SK-N-SH treated with all-trans-retinoic acid at 6 μM for 48 hours (cell line): ENCODE results near the gene MEG3.

Source experiments
- ATAC-seq: fragments of 200-7000 bp; cut with Tn5 transposase; 3 replicates; pipeline ENCODE4 v1.9.1; 2020; ENCODE audit warnings: mild to moderate bottlenecking, moderate library complexity
- ARNTL ChIP-seq: fragments of 450-650 bp; formaldehyde crosslinking; IDR thresholded peaks from 2 replicates; pipeline ENCODE4 v1.5.0; 2020; ENCODE audit warnings: low read depth, mild to moderate bottlenecking, moderate library complexity, borderline replicate concordance
- BACH2 ChIP-seq: fragments of 250-450 bp; sonication (Bioruptor Pico); IDR thresholded peaks from 2 replicates; pipeline ENCODE4 v1.9.0; 2021; ENCODE audit warnings: mild to moderate bottlenecking, borderline replicate concordance
- CSDC2 ChIP-seq: fragments of 250-450 bp; sonication (Bioruptor Pico); IDR thresholded peaks from 2 replicates; pipeline ENCODE4 v1.5.0; 2020; ENCODE audit warnings: mild to moderate bottlenecking, moderate library complexity
- ESRRG ChIP-seq: fragments of 250-450 bp; sonication (Bioruptor Pico); IDR thresholded peaks from 2 replicates; pipeline ENCODE4 v1.6.1; 2021; ENCODE audit warnings: mild to moderate bottlenecking
- GLIS3 ChIP-seq: fragments of 250-450 bp; sonication (Bioruptor Pico); IDR thresholded peaks from 2 replicates; pipeline ENCODE4 v1.5.0; 2020; ENCODE audit warnings: mild to moderate bottlenecking, moderate library complexity
- ISL1 ChIP-seq: fragments of 250-450 bp; sonication (Bioruptor Pico); IDR thresholded peaks from 2 replicates; pipeline ENCODE4 v2.1.2; 2022; ENCODE audit warnings: mild to moderate bottlenecking, moderate library complexity
- OSR1 ChIP-seq: fragments of 250-450 bp; sonication (Bioruptor Pico); IDR thresholded peaks from 2 replicates; pipeline ENCODE4 v1.8.0; 2022; ENCODE audit warnings: moderate library complexity, mild to moderate bottlenecking, inconsistent platforms
- PPARA ChIP-seq: fragments of 250-450 bp; sonication (Bioruptor Pico); IDR thresholded peaks from 2 replicates; pipeline ENCODE4 v1.5.0; 2020; ENCODE audit warnings: mild to moderate bottlenecking, borderline replicate concordance
- RARB ChIP-seq: fragments of 250-450 bp; sonication (Bioruptor Pico); IDR thresholded peaks from 2 replicates; pipeline ENCODE4 v1.8.0; 2021; ENCODE audit warnings: mild to moderate bottlenecking, moderate library complexity
- TCF4 ChIP-seq: fragments of 250-450 bp; sonication (Bioruptor Pico); IDR thresholded peaks from 2 replicates; pipeline ENCODE4 v1.8.0; 2021; ENCODE audit warnings: mild to moderate bottlenecking, moderate library complexity, borderline replicate concordance
- TOX ChIP-seq: fragments of 250-450 bp; sonication (Bioruptor Pico); IDR thresholded peaks from 2 replicates; pipeline ENCODE4 v1.8.0; 2021; ENCODE audit warnings: mild to moderate bottlenecking, moderate library complexity, borderline replicate concordance
- ZC3H10 ChIP-seq: fragments of 250-450 bp; sonication (Bioruptor Pico); IDR thresholded peaks from 2 replicates; pipeline ENCODE4 v1.5.1; 2021; ENCODE audit warnings: mild to moderate bottlenecking, moderate library complexity
- ZFP3 ChIP-seq: fragments of 250-450 bp; sonication (Bioruptor Pico); IDR thresholded peaks from 2 replicates; pipeline ENCODE4 v1.5.0; 2020; ENCODE audit warnings: mild to moderate bottlenecking, moderate library complexity
- ZFP30 ChIP-seq: fragments of 450-650 bp; formaldehyde crosslinking; IDR thresholded peaks from 2 replicates; pipeline ENCODE4 v1.5.0; 2022; ENCODE audit warnings: mild to moderate bottlenecking, moderate library complexity
- ZNF565 ChIP-seq: fragments of 450-650 bp; formaldehyde crosslinking; conservative IDR thresholded peaks from 2 replicates; pipeline ENCODE4 v1.5.0; 2020; ENCODE audit warnings: low read depth, mild to moderate bottlenecking, moderate library complexity
- ZNF70 ChIP-seq: fragments of 450-650 bp; formaldehyde crosslinking; IDR thresholded peaks from 2 replicates; pipeline ENCODE4 v1.5.0; 2020; ENCODE audit warnings: mild to moderate bottlenecking, moderate library complexity
- ZNF8 ChIP-seq: fragments of 450-650 bp; formaldehyde crosslinking; IDR thresholded peaks from 2 replicates; pipeline ENCODE4 v1.5.0; 2020; ENCODE audit warnings: mild to moderate bottlenecking, moderate library complexity
- TF ChIP-seq, protein P1 (sequence below): fragments of 250-450 bp; sonication (Bioruptor Pico); IDR thresholded peaks from 2 replicates; pipeline ENCODE4 v1.5.0; 2020; ENCODE audit warnings: mild to moderate bottlenecking, moderate library complexity
- TF ChIP-seq, protein P2 (sequence below): fragments of 250-450 bp; sonication (Bioruptor Pico); IDR thresholded peaks from 2 replicates; pipeline ENCODE4 v1.8.0; 2021; ENCODE audit warnings: low read depth, mild to moderate bottlenecking, moderate library complexity, borderline replicate concordance
- TF ChIP-seq, protein P3 (sequence below): fragments of 250-450 bp; sonication (Bioruptor Pico); IDR thresholded peaks from 2 replicates; pipeline ENCODE4 v1.5.1; 2021; ENCODE audit warnings: mild to moderate bottlenecking, moderate library complexity
- TF ChIP-seq, protein P4 (sequence below): fragments of 250-450 bp; sonication (Bioruptor Pico); IDR thresholded peaks from 2 replicates; pipeline ENCODE4 v1.8.0; 2020; ENCODE audit warnings: mild to moderate bottlenecking, moderate library complexity, borderline replicate concordance
- TF ChIP-seq, protein P5 (sequence below): fragments of 250-450 bp; sonication (Bioruptor Pico); IDR thresholded peaks from 2 replicates; pipeline ENCODE4 v1.5.1; 2020; ENCODE audit warnings: low read depth, mild to moderate bottlenecking, moderate library complexity

MEG3 gene

DNA sequence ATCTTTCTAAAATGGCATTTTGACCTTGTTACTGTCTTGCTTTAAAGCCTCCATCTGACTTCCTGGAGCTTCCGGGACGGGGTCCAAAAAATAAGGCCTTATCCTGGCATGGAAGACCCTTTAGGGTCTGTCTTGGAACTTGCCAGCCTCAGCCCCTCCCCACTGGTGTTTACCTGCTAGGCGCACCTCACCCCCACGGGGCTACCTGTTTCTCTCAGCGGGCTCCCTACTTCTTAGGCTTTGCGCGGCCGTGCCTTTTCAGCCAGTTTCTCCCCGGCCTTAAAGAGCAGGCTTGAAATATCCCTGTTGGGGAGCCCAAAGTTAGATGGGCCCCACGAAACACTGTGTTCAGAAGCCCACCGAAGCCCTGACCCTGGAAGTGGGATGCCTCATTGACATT, 72.5 kb downstream of the MEG3 start:
- TF ChIP-seq RARB (CRISPR knock-in tag) = no peak
- no peak for TF ChIP-seq ZNF565
- TF ChIP-seq ISL1 (CRISPR knock-in tag) = no peak
- TF ChIP-seq, protein P1, sequence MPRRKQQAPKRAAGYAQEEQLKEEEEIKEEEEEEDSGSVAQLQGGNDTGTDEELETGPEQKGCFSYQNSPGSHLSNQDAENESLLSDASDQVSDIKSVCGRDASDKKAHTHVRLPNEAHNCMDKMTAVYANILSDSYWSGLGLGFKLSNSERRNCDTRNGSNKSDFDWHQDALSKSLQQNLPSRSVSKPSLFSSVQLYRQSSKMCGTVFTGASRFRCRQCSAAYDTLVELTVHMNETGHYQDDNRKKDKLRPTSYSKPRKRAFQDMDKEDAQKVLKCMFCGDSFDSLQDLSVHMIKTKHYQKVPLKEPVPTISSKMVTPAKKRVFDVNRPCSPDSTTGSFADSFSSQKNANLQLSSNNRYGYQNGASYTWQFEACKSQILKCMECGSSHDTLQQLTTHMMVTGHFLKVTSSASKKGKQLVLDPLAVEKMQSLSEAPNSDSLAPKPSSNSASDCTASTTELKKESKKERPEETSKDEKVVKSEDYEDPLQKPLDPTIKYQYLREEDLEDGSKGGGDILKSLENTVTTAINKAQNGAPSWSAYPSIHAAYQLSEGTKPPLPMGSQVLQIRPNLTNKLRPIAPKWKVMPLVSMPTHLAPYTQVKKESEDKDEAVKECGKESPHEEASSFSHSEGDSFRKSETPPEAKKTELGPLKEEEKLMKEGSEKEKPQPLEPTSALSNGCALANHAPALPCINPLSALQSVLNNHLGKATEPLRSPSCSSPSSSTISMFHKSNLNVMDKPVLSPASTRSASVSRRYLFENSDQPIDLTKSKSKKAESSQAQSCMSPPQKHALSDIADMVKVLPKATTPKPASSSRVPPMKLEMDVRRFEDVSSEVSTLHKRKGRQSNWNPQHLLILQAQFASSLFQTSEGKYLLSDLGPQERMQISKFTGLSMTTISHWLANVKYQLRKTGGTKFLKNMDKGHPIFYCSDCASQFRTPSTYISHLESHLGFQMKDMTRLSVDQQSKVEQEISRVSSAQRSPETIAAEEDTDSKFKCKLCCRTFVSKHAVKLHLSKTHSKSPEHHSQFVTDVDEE (CRISPR knock-in tag) = no peak
- no peak for TF ChIP-seq ZFP30 (CRISPR knock-in tag)
- TF ChIP-seq CSDC2 (CRISPR knock-in tag) = no peak
- no peak for TF ChIP-seq ZC3H10
- no peak for TF ChIP-seq ZNF8 (CRISPR knock-in tag)
- no peak for TF ChIP-seq PPARA (CRISPR knock-in tag)
- no peak for TF ChIP-seq ARNTL
- no peak for TF ChIP-seq ESRRG
- TF ChIP-seq, all 23 proteins: peak for 0

DNA sequence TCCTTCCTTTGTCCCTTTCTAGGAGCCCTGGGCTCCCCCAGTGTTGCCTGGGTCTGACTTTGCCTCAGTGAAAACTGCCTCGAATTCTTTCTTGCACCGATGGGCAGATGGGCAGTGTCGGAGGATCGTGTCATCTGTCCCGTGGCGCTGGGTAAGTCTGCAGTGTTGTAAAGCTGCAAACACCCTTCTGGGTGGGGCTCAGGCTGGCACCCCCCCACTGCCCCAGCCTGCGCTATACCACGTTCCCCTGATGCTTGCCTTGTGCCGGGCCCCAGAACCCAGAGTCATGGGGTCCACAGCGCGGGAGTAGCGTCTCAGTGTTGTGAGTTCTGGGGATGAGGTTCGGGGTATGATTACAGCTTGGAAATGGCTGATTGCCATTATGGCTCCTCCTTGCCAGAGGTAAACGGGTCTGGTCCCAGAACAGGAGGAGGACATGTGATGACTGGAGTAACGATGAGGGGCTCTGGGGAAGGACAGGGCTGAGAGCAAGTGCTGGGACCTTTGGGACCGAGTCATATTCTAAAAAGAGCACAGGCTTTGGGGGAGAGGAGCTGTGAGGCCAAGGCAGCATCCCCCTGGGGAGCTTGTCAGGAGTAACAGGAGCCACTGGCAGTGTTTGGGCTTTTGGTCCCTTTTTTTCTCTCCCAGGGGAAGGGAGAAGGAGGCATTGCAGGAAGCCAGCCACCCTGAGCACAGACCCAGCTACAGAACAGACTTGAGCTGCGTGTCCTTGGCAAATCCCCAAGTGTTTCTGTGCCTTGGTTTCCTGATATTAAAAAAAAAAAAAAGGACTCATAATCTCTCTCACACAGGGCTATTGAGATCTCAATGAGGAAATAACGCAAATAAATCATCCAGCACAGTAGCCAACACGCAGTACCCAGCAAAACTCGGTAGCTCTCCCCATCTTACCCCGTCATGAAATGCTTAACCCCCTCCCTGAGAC, 73.3 kb downstream of the MEG3 start:
- no peak for ATAC-seq

More for the DNA sequence above, 72.5 kb downstream of the MEG3 start:
- no peak for ATAC-seq

More for the DNA sequence above, 73.3 kb downstream of the MEG3 start:
- TF ChIP-seq ESRRG (no peak), ZFP3 (no peak), BACH2 (no peak), PPARA (CRISPR knock-in tag) (no peak), OSR1 (no peak), ZNF565 (no peak), ZNF70 (CRISPR knock-in tag) (no peak), CSDC2 (CRISPR knock-in tag) (no peak), GLIS3 (no peak), ZNF8 (CRISPR knock-in tag) (no peak), TOX (CRISPR knock-in tag) (no peak), RARB (CRISPR knock-in tag) (no peak), TCF4 (CRISPR knock-in tag) (no peak), ZC3H10 (no peak), ZFP30 (CRISPR knock-in tag) (no peak)
- TF ChIP-seq, protein P2, sequence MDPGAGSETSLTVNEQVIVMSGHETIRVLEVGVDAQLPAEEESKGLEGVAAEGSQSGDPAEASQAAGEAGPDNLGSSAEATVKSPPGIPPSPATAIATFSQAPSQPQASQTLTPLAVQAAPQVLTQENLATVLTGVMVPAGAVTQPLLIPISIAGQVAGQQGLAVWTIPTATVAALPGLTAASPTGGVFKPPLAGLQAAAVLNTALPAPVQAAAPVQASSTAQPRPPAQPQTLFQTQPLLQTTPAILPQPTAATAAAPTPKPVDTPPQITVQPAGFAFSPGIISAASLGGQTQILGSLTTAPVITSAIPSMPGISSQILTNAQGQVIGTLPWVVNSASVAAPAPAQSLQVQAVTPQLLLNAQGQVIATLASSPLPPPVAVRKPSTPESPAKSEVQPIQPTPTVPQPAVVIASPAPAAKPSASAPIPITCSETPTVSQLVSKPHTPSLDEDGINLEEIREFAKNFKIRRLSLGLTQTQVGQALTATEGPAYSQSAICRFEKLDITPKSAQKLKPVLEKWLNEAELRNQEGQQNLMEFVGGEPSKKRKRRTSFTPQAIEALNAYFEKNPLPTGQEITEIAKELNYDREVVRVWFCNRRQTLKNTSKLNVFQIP (CRISPR knock-in tag) = no peak
- TF ChIP-seq, protein P3, sequence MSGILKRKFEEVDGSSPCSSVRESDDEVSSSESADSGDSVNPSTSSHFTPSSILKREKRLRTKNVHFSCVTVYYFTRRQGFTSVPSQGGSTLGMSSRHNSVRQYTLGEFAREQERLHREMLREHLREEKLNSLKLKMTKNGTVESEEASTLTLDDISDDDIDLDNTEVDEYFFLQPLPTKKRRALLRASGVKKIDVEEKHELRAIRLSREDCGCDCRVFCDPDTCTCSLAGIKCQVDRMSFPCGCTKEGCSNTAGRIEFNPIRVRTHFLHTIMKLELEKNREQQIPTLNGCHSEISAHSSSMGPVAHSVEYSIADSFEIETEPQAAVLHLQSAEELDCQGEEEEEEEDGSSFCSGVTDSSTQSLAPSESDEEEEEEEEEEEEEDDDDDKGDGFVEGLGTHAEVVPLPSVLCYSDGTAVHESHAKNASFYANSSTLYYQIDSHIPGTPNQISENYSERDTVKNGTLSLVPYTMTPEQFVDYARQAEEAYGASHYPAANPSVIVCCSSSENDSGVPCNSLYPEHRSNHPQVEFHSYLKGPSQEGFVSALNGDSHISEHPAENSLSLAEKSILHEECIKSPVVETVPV (CRISPR knock-in tag) = no peak
- TF ChIP-seq, protein P1 (CRISPR knock-in tag) = no peak
- TF ChIP-seq, protein P4, sequence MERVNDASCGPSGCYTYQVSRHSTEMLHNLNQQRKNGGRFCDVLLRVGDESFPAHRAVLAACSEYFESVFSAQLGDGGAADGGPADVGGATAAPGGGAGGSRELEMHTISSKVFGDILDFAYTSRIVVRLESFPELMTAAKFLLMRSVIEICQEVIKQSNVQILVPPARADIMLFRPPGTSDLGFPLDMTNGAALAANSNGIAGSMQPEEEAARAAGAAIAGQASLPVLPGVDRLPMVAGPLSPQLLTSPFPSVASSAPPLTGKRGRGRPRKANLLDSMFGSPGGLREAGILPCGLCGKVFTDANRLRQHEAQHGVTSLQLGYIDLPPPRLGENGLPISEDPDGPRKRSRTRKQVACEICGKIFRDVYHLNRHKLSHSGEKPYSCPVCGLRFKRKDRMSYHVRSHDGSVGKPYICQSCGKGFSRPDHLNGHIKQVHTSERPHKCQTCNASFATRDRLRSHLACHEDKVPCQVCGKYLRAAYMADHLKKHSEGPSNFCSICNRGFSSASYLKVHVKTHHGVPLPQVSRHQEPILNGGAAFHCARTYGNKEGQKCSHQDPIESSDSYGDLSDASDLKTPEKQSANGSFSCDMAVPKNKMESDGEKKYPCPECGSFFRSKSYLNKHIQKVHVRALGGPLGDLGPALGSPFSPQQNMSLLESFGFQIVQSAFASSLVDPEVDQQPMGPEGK (CRISPR knock-in tag) = no peak
- TF ChIP-seq, protein P5, sequence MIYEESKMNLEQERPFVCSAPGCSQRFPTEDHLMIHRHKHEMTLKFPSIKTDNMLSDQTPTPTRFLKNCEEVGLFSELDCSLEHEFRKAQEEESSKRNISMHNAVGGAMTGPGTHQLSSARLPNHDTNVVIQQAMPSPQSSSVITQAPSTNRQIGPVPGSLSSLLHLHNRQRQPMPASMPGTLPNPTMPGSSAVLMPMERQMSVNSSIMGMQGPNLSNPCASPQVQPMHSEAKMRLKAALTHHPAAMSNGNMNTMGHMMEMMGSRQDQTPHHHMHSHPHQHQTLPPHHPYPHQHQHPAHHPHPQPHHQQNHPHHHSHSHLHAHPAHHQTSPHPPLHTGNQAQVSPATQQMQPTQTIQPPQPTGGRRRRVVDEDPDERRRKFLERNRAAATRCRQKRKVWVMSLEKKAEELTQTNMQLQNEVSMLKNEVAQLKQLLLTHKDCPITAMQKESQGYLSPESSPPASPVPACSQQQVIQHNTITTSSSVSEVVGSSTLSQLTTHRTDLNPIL (CRISPR knock-in tag) = no peak
